OCI-LY7 (cell line): ENCODE data around the gene SPPL3.

Experiments
- EZH2phosphoT487 ChIP-seq: fragments of 200-600 bp; sonication (generic); IDR thresholded peaks from 2 replicates; pipeline ENCODE4 v1.6.1; 2018; ENCODE audit warnings: low read depth, borderline replicate concordance, mild to moderate bottlenecking, mixed run types, antibody characterized with exemption, low read length, moderate library complexity, mixed read lengths
- TF ChIP-seq, protein P1 (sequence below): fragments of 200-600 bp; sonication (generic); conservative IDR thresholded peaks from 2 replicates; pipeline ENCODE4 v1.5.1; 2014; ENCODE audit warnings: mild to moderate bottlenecking, antibody characterized with exemption, low read length, moderate library complexity, mixed read lengths

DNA sequence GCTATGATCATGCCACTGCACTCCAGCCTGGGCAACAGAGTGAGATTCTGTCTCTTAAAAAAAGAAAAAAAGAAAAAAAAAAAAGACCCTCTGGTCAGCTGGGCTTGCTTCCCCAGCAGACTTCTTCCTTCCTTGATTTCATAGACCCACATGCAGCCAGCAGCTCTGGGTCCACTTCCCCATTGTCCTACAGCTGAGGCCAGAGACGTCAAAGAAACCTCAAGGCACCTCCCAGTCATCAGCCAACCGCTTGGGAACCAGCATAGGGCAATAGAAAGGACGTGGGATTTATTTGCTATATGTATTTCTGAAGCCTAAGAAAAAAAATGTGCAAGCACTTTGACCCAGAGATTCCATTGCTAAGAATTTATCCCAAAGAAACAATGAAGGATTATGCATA lies 35.4 kb upstream of the SPPL3 start:
- TF ChIP-seq, protein P1, sequence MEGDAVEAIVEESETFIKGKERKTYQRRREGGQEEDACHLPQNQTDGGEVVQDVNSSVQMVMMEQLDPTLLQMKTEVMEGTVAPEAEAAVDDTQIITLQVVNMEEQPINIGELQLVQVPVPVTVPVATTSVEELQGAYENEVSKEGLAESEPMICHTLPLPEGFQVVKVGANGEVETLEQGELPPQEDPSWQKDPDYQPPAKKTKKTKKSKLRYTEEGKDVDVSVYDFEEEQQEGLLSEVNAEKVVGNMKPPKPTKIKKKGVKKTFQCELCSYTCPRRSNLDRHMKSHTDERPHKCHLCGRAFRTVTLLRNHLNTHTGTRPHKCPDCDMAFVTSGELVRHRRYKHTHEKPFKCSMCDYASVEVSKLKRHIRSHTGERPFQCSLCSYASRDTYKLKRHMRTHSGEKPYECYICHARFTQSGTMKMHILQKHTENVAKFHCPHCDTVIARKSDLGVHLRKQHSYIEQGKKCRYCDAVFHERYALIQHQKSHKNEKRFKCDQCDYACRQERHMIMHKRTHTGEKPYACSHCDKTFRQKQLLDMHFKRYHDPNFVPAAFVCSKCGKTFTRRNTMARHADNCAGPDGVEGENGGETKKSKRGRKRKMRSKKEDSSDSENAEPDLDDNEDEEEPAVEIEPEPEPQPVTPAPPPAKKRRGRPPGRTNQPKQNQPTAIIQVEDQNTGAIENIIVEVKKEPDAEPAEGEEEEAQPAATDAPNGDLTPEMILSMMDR, result no peak
- no peak for TF ChIP-seq EZH2phosphoT487
